ENCODE measurements around the gene CERS3.

GRCh38 chr15:100502651-100503050 is 26.1 kb downstream of the CERS3 start:
- TF ChIP-seq CTCF (IDR thresholded peaks at IDR 0.05; ENCODE audit: low read depth, low read length, missing input control), result no peak
- TF ChIP-seq ZBTB33 (IDR thresholded peaks at IDR 0.05), result no peak
- TF ChIP-seq JUND (IDR thresholded peaks at IDR 0.05), result no peak
- no peak for TF ChIP-seq ATF3 (IDR thresholded peaks at IDR 0.05)
- no peak for TF ChIP-seq RAD21 (IDR thresholded peaks at IDR 0.05)
- TF ChIP-seq HNF4G (IDR thresholded peaks at IDR 0.05), result no peak
- no peak for TF ChIP-seq TAF1 (conservative IDR thresholded peaks at IDR 0.05)
- no peak for TF ChIP-seq MAX (IDR thresholded peaks at IDR 0.05)
- TF ChIP-seq YY1 (IDR thresholded peaks at IDR 0.05), result no peak

All from liver (tissue), 3 donors.